ENCODE measurements around the gene TEX30. TPM values are rescaled to one million over a fixed set of nuclear protein-coding genes. Genes with fewer than 3 reads are reported as not detected.

TEX30 gene
- total RNA-seq, 2 experiments from 2014 or later: 4.6 to 6.3 TPM

GRCh38 chr13:102774591-102775520 lies 1.3 kb upstream of the TEX30 start:
- ChIA-PET CTCF (no interaction called here), POLR2A (interaction anchor here (0.8 to 5.6 kb wide), 5 partner anchors 25 to 180 kb away, joined by 3 to 95 read pairs (median 18); partner anchors contain the start of genes BIVM, ERCC5, POGLUT2 and TPP2)
- peaks cover 59% of the 10 kb centered on the region for H3K4me1 Mint-ChIP-seq (ENCODE audit: low read depth)

GRCh38 chr13:102774214-102774568 lies 605 bp upstream of the TEX30 start:
- H3K27ac Mint-ChIP-seq: peak overlapping the region; percentile 94
- intact Hi-C loops (cut with DNase I, micrococcal nuclease): loop anchor here (5.0 to 10.0 kb wide), 4 partner anchors 89 to 382 kb away; partner anchors contain the start of gene TPP2 (in 1 of the 2)
- POLR2A ChIA-PET: interaction anchor here (0.8 to 5.6 kb wide), 12 partner anchors 10 to 379 kb away, joined by 3 to 95 read pairs (median 3); partner anchors contain the start of genes BIVM, ERCC5, POGLUT2 and TPP2
- H3K9me3 Mint-ChIP-seq: no peaks in the 10 kb centered on the region
- no peaks in the 10 kb centered on the region for H3K27me3 Mint-ChIP-seq
- Histone ChIP-seq H3K27me3 (ENCODE audit: control insufficient read depth in 1 of 2, insufficient read depth in 2 of 2, low read length in 2 of 2) (no peaks in the 10 kb centered on the region), H3K9me3 (ENCODE audit: control insufficient read depth in 1 of 2, insufficient read depth in 1 of 2, low read length in 2 of 2) (no peaks in the 10 kb centered on the region), H3K27ac (ENCODE audit: low read depth in 1 of 2, low read length in 2 of 2) (peak overlapping the region; percentile 35 to 69), H3K4me3 (ENCODE audit: low read length) (peak overlapping the region; percentile 81), H3K36me3 (ENCODE audit: insufficient read depth, low read length) (no peaks in the 10 kb centered on the region), H3K4me1 (ENCODE audit: insufficient read depth, low read length) (peaks cover 25% of the 10 kb centered on the region)
- H3K36me3 Mint-ChIP-seq (ENCODE audit: low read depth): peaks cover 4% of the 10 kb centered on the region
- no peak for TF ChIP-seq CTCF (IDR thresholded peaks at IDR 0.05)
- H3K4me3 Mint-ChIP-seq: peak overlapping the region; percentile 97
- no peak for DNase-seq
- CTCF ChIA-PET: interaction anchor here (0.7 to 1.6 kb wide), 5 partner anchors 10 to 182 kb away, joined by 3 to 7 read pairs (median 4); partner anchors contain the start of gene ERCC5
- no peak for ATAC-seq (ENCODE audit: poor library complexity)
- H3K4me1 Mint-ChIP-seq (ENCODE audit: low read depth): peaks cover 52% of the 10 kb centered on the region

More at GRCh38 chr13:102774591-102775520, 1.3 kb upstream of the TEX30 start:
- peaks cover 4% of the 10 kb centered on the region for H3K36me3 Mint-ChIP-seq (ENCODE audit: low read depth)
- H3K27me3 Mint-ChIP-seq: no peaks in the 10 kb centered on the region
- H3K36me3 ChIP-seq (ENCODE audit: insufficient read depth, low read length): no peaks in the 10 kb centered on the region
- H3K4me3 Mint-ChIP-seq: peak overlapping the region; percentile 97
- ATAC-seq (ENCODE audit: poor library complexity) (no peak), DNase-seq (no peak)
- TF ChIP-seq CTCF (IDR thresholded peaks at IDR 0.05): no peak
- intact Hi-C loops (cut with DNase I, micrococcal nuclease): loop anchor here (5.0 to 10.0 kb wide), 4 partner anchors 90 to 383 kb away; partner anchors contain the start of gene TPP2 (in 1 of the 2)
- no peaks in the 10 kb centered on the region for H3K27me3 ChIP-seq (ENCODE audit: control insufficient read depth in 1 of 2, insufficient read depth in 2 of 2, low read length in 2 of 2)
- peak overlapping the region; percentile 94 for H3K27ac Mint-ChIP-seq
- H3K4me1 ChIP-seq (ENCODE audit: insufficient read depth, low read length): peaks cover 31% of the 10 kb centered on the region
- no peaks in the 10 kb centered on the region for H3K9me3 Mint-ChIP-seq
- H3K9me3 ChIP-seq (ENCODE audit: control insufficient read depth in 1 of 2, insufficient read depth in 1 of 2, low read length in 2 of 2): no peaks in the 10 kb centered on the region
- no peak overlapping the region for H3K4me3 ChIP-seq (ENCODE audit: low read length)
- H3K27ac ChIP-seq (ENCODE audit: low read depth in 1 of 2, low read length in 2 of 2): no peak overlapping the region

GRCh38 chr13:102772042-102772425 lies 1.6 kb downstream of the TEX30 start:
- POLR2A ChIA-PET: interaction anchor here (4.4 to 5.6 kb wide), 2 partner anchors 75 to 177 kb away, joined by 75 to 95 read pairs; partner anchors contain the start of genes ERCC5 and TPP2
- H3K36me3 ChIP-seq (ENCODE audit: insufficient read depth, low read length): no peaks in the 10 kb centered on the region
- Mint-ChIP-seq H3K27ac (peak overlapping the region; percentile 6), H3K9me3 (no peaks in the 10 kb centered on the region), H3K4me1 (ENCODE audit: low read depth) (peaks cover 43% of the 10 kb centered on the region), H3K4me3 (peak overlapping the region; percentile 97), H3K36me3 (ENCODE audit: low read depth) (peaks cover 4% of the 10 kb centered on the region), H3K27me3 (no peaks in the 10 kb centered on the region)
- no peaks in the 10 kb centered on the region for H3K9me3 ChIP-seq (ENCODE audit: control insufficient read depth in 1 of 2, insufficient read depth in 1 of 2, low read length in 2 of 2)
- H3K4me1 ChIP-seq (ENCODE audit: insufficient read depth, low read length): peaks cover 20% of the 10 kb centered on the region
- CTCF ChIA-PET: no interaction called here
- no peak overlapping the region for H3K27ac ChIP-seq (ENCODE audit: low read depth in 1 of 2, low read length in 2 of 2)
- DNase-seq: no peak
- intact Hi-C loops (cut with DNase I, micrococcal nuclease): loop anchor here (2.0 to 10.0 kb wide), 7 partner anchors 29 to 380 kb away; partner anchors contain the start of gene TPP2 (in 2 of the 2)
- TF ChIP-seq CTCF (IDR thresholded peaks at IDR 0.05): no peak
- H3K27me3 ChIP-seq (ENCODE audit: control insufficient read depth in 1 of 2, insufficient read depth in 2 of 2, low read length in 2 of 2): no peaks in the 10 kb centered on the region
- H3K4me3 ChIP-seq (ENCODE audit: low read length): no peak overlapping the region
- no peak for ATAC-seq (ENCODE audit: poor library complexity)

All from CD4-positive, alpha-beta T cell (primary cell).